Liver (tissue), 3 donors: Measurements from ENCODE around the gene NOL6.

Experiments used
- ATF3 ChIP-seq: IDR thresholded peaks from 2 replicates; pipeline ENCODE4 v1.6.1; 2016; ENCODE audit warnings: antibody characterized with exemption
- EGR1 ChIP-seq, 2 donors: IDR thresholded peaks; 2 replicates each; pipeline ENCODE4 v1.6.1; 2016 to 2018; ENCODE audit warnings: antibody characterized with exemption in 2 of 2, low read depth in 2 of 2
- FOXA1 ChIP-seq: IDR thresholded peaks from 2 replicates; pipeline ENCODE4 v1.6.1; 2016; ENCODE audit warnings: antibody characterized with exemption
- GABPA ChIP-seq, 2 donors: IDR thresholded peaks in 1 of 2; conservative IDR thresholded peaks in 1 of 2; 2 replicates each; pipeline ENCODE4 v1.6.1; 2016; ENCODE audit warnings: antibody characterized with exemption in 2 of 2, mild to moderate bottlenecking in 1 of 2, moderate library complexity in 1 of 2
- HNF4A ChIP-seq, 2 donors: conservative IDR thresholded peaks; 2 replicates each; pipeline ENCODE4 v1.6.1; 2016; ENCODE audit warnings: antibody characterized with exemption in 2 of 2, mild to moderate bottlenecking in 2 of 2
- JUND ChIP-seq, 2 donors: IDR thresholded peaks; 2 replicates each; pipeline ENCODE4 v1.6.1; 2016; ENCODE audit warnings: antibody characterized with exemption in 2 of 2
- MAX ChIP-seq: IDR thresholded peaks from 2 replicates; pipeline ENCODE4 v1.6.1; 2016; ENCODE audit warnings: antibody characterized with exemption
- NR2F2 ChIP-seq: IDR thresholded peaks from 2 replicates; pipeline ENCODE4 v1.6.1; 2016; ENCODE audit warnings: antibody characterized with exemption
- RAD21 ChIP-seq, 2 donors: IDR thresholded peaks; 2 replicates each; pipeline ENCODE4 v1.6.1; 2016; ENCODE audit warnings: antibody characterized with exemption in 2 of 2, mild to moderate bottlenecking in 2 of 2
- REST ChIP-seq: IDR thresholded peaks from 2 replicates; pipeline ENCODE4 v1.6.1; 2016; ENCODE audit warnings: antibody characterized with exemption, mild to moderate bottlenecking
- TAF1 ChIP-seq: conservative IDR thresholded peaks from 2 replicates; pipeline ENCODE4 v1.6.1; 2016; ENCODE audit warnings: antibody characterized with exemption, mild to moderate bottlenecking
- YY1 ChIP-seq: IDR thresholded peaks from 2 replicates; pipeline ENCODE4 v1.6.1; 2016; ENCODE audit warnings: antibody characterized with exemption, mild to moderate bottlenecking
- TF ChIP-seq, protein P1 (sequence below): fragments of 150-350 bp; IDR thresholded peaks from 2 replicates; pipeline ENCODE4 v1.5.1; 2017; ENCODE audit warnings: improper control_type of control experiment, low read depth, low read length; ENCODE audit not compliant: missing input control
- TF ChIP-seq, protein P2 (sequence below): IDR thresholded peaks from 2 replicates; pipeline ENCODE4 v1.6.1; 2016; ENCODE audit warnings: antibody characterized with exemption
- donor health status: healthy.
- donor health status: healthy.

DNA sequence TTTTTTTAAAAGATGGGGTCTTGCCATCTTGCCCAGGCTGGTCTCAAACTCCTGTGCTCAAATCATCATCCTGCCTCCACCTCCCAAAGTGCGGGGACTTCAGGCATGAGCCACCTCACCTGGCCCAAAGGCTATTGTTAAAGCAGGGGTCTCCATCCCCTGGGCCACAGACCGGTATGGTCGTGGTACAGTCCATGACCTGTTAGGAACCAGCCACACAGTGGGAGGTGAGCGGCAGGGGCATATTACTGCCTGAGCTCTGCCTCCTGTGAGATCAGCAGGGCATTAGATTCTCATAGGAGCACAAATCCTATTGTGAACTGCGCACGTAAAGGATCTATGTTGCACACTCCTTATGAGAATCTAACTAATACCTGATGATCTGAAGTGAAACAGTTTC is 7.3 kb upstream of the NOL6 start:
- TF ChIP-seq NR2F2 (no peak), GABPA (IDR thresholded peaks at IDR 0.05 in 1 of 2, conservative IDR thresholded peaks at IDR 0.05 in 1 of 2) (no peak), HNF4A (conservative IDR thresholded peaks at IDR 0.05) (no peak), TAF1 (no peak), JUND (IDR thresholded peaks at IDR 0.05) (no peak), MAX (no peak), YY1 (no peak), FOXA1 (no peak), REST (no peak), RAD21 (IDR thresholded peaks at IDR 0.05) (no peak), EGR1 (IDR thresholded peaks at IDR 0.05; ENCODE audit: low read depth in 2 of 2) (no peak), ATF3 (no peak)
- TF ChIP-seq, protein P1, sequence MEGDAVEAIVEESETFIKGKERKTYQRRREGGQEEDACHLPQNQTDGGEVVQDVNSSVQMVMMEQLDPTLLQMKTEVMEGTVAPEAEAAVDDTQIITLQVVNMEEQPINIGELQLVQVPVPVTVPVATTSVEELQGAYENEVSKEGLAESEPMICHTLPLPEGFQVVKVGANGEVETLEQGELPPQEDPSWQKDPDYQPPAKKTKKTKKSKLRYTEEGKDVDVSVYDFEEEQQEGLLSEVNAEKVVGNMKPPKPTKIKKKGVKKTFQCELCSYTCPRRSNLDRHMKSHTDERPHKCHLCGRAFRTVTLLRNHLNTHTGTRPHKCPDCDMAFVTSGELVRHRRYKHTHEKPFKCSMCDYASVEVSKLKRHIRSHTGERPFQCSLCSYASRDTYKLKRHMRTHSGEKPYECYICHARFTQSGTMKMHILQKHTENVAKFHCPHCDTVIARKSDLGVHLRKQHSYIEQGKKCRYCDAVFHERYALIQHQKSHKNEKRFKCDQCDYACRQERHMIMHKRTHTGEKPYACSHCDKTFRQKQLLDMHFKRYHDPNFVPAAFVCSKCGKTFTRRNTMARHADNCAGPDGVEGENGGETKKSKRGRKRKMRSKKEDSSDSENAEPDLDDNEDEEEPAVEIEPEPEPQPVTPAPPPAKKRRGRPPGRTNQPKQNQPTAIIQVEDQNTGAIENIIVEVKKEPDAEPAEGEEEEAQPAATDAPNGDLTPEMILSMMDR, result no peak
- TF ChIP-seq, protein P2, sequence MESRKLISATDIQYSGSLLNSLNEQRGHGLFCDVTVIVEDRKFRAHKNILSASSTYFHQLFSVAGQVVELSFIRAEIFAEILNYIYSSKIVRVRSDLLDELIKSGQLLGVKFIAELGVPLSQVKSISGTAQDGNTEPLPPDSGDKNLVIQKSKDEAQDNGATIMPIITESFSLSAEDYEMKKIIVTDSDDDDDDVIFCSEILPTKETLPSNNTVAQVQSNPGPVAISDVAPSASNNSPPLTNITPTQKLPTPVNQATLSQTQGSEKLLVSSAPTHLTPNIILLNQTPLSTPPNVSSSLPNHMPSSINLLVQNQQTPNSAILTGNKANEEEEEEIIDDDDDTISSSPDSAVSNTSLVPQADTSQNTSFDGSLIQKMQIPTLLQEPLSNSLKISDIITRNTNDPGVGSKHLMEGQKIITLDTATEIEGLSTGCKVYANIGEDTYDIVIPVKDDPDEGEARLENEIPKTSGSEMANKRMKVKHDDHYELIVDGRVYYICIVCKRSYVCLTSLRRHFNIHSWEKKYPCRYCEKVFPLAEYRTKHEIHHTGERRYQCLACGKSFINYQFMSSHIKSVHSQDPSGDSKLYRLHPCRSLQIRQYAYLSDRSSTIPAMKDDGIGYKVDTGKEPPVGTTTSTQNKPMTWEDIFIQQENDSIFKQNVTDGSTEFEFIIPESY, result no peak
